CD4-positive, alpha-beta T cell treated with Interleukin-6 for 4 hours (primary cell): ENCODE results near the gene ZNF335.
"Not testable (repeated sequence)": the region's sequence is repeated elsewhere in the genome, so short reads cannot be mapped to it uniquely, and the experiment has no call there.

Experiments used
- DNase-seq: peaks from one replicate; pipeline ENCODE4 v3.0.0-alpha.2; 2020; ENCODE audit warnings: mixed read lengths

ZNF335 gene

GRCh38 chr20:45909336-45909808 lies 62.6 kb downstream of the ZNF335 start:
- DNase-seq = no peak

DNA sequence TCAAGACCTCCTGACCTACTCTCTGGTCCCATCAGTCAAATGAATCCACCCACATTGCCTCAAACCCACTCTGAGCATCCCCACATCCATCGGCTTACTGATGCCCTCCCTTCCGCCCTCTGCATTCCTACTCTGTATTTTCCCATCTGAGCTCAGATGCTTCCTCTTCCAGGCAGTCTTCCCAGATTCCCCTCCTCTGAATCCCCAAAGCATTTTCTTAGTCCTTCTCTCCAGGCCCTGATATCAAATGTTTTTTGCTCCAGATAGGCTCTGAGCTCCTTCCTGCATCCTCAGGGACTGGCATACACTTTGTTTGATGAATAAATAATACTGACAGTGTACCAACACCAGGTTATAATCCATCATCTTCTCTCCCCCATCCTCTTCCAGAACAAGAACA lies 63.9 kb downstream of the ZNF335 start:
- DNase-seq = no peak

- DNase-seq = no peak
Observed at GRCh38 chr20:45907219-45907948, 64.6 kb downstream of the ZNF335 start.

GRCh38 chr20:45905505-45906079 lies 66.4 kb downstream of the ZNF335 start:
- DNase-seq = no peak

DNA sequence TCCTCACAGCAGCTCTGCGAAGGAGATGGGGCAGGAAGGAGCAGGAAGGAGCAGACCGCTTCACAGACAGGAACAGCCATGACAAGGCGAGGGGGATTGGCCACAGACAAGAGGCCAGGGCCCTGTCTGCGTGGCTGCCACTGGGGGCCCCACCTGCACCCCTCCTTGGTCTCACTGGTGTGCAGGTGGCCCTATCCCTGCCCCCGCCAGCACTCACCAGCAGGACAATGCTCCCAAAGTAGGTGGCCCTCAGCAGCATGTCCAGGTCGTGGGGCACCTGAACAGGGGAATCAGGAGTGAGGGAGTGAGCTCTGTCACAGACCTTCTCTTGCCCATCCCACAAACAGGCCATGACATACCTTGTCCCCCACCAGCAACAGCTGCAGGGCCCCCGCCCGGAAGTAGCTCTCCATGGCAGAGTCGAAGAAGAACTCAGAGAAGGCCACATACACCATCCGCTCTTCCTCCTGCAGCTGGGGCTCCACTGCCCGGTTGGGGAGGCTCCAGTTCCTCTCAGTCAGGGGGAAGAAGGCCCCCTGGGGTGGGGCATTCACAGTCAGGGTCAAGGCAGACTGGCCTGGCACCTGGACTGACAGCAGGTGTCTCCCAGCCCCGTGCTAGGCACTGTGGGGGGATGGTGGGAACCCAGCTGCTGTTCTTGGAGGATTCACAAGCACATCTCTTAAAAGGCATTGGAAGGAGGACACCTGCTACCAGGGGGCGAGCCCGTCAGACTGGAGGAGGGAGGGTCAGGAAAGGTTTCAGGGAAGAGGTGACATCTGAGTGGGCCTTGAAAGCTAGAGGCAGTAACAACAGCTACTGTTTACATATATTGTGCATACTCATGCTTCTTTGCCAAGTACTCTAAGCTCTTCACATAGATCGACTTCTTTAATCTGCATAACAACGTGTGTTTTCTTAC lies 67.2 kb downstream of the ZNF335 start:
- no peak for DNase-seq

DNA sequence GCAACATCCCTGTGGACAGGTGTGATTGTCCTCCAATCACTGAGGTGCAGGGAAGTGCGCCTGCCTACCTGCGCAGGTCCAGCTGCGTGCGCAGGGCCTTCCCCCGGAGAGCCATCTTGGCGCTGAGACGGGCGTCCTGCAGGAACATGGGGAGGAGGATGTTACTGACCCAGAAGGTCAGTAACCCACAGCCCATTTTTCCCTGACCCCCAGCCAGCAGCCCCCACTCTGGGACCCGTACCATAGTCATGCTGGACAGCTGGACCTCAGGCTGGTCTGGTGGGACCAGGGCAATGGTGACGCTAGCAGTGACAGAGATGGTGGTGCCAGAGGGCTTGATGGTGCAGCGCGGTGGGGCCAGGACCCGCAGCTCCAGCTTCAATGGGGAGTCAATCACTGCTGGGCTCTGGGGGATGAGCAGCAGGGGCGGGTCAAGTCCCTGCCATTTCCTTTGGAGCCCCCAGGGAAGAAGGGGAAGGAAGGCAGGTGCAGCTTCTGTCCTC lies 69.8 kb downstream of the ZNF335 start:
- DNase-seq = no peak

- not testable (repeated sequence) for DNase-seq
Observed at GRCh38 chr20:45901332-45901731, 70.7 kb downstream of the ZNF335 start.

- DNase-seq = no peak
Observed at GRCh38 chr20:45899046-45899835, 72.8 kb downstream of the ZNF335 start.
